H1 (cell line): ENCODE results near the gene SKIDA1. TPM values are rescaled to one million over a fixed set of nuclear protein-coding genes. Genes with fewer than 3 reads are reported as not detected.
A peak's percentile ranks its signal among the peaks of the same experiment; 100 is the strongest.

Source experiments
- CTCF ChIA-PET: fragments of 300-600 bp; sonication (Branson Sonifier 250); formaldehyde crosslinking; loops from one replicate; lab custom pipeline; 2021; ENCODE audit not compliant: partially characterized antibody; lab: Charles Lee
- POLR2A ChIA-PET: fragments of 300-600 bp; sonication (Branson Sonifier 250); formaldehyde crosslinking; loops from one replicate; lab custom pipeline; 2021; ENCODE audit warnings: inconsistent platforms; ENCODE audit not compliant: partially characterized antibody; lab: Charles Lee
- DNase-seq, 2 experiments: peaks; one replicate each; pipeline versions ENCODE4 v3.0.0 to v3.0.0-alpha.2; 2010 to 2022; ENCODE audit warnings: low spot score in 2 of 2, low read depth in 1 of 2, mixed read lengths in 1 of 2
- FAIRE-seq: peaks from 2 replicates; lab custom pipeline; 2011; peaks lifted over from hg19 to GRCh38; lab: Jason Lieb, UNC
- H2AFZ ChIP-seq: 2 replicates; pipeline ENCODE4 v1.8.1; 2012; ENCODE audit warnings: low read length, inconsistent platforms
- H2AK5ac ChIP-seq: 2 replicates; pipeline ENCODE4 v1.6.1; 2013; ENCODE audit warnings: low read depth, low read length
- H2BK120ac ChIP-seq: replicated peaks from 2 replicates; pipeline ENCODE3; 2013; ENCODE audit warnings: low read depth, low read length, inconsistent platforms
- H2BK12ac ChIP-seq: 2 replicates; pipeline ENCODE4 v1.6.1; 2013; ENCODE audit warnings: low read depth, low read length
- H2BK15ac ChIP-seq: 2 replicates; pipeline ENCODE4 v1.6.1; 2013; ENCODE audit warnings: low read length
- H2BK20ac ChIP-seq: 2 replicates; pipeline ENCODE4 v1.6.1; 2013; ENCODE audit warnings: low read length
- H2BK5ac ChIP-seq: 2 replicates; pipeline ENCODE4 v1.6.1; 2013; ENCODE audit warnings: low read depth, low read length
- H3K14ac ChIP-seq: 2 replicates; pipeline ENCODE4 v1.6.1; 2013; ENCODE audit warnings: inconsistent platforms; ENCODE audit not compliant: insufficient read length
- H3K18ac ChIP-seq: 2 replicates; pipeline ENCODE4 v1.6.1; 2013; ENCODE audit warnings: low read length; ENCODE audit errors: extremely low read depth
- H3K23ac ChIP-seq: 2 replicates; pipeline ENCODE4 v1.6.1; 2013; ENCODE audit warnings: inconsistent platforms; ENCODE audit not compliant: insufficient read length
- H3K23me2 ChIP-seq: 2 replicates; pipeline ENCODE4 v1.6.1; 2013; ENCODE audit warnings: low read depth, low read length
- H3K27ac ChIP-seq: 2 replicates; pipeline ENCODE4 v1.6.1; 2011; ENCODE audit warnings: low read depth, low read length, inconsistent platforms
- H3K27me3 ChIP-seq, 4 experiments: replicated peaks in 1 of 4; 1 replicate in 1 of 4; 2 replicates in 3 of 4; pipeline versions ENCODE4 v1.6.1 to v1.8.1; 2011 to 2013; ENCODE audit warnings: low read length in 3 of 4, mild to moderate bottlenecking in 3 of 4, inconsistent platforms in 2 of 4, mixed read lengths in 2 of 4, moderate library complexity in 1 of 4; ENCODE audit not compliant: control insufficient read depth in 3 of 4, insufficient read depth in 3 of 4; ENCODE audit errors: extremely low read depth in 1 of 4
- H3K36me3 ChIP-seq, 4 experiments: 2 replicates each; pipeline versions ENCODE4 v1.6.1 to v1.8.1; 2011 to 2013; ENCODE audit warnings: mild to moderate bottlenecking in 4 of 4, low read length in 3 of 4, moderate library complexity in 2 of 4, control low read depth in 1 of 4, inconsistent platforms in 1 of 4; ENCODE audit not compliant: insufficient read depth in 4 of 4, control insufficient read depth in 2 of 4
- H3K4ac ChIP-seq: replicated peaks from 2 replicates; pipeline ENCODE3; 2013; ENCODE audit warnings: low read length, low read depth, mixed read lengths, inconsistent platforms; ENCODE audit not compliant: insufficient read length
- H3K4me1 ChIP-seq, 4 experiments: replicated peaks in 1 of 4; 1 replicate in 1 of 4; 2 replicates in 3 of 4; pipeline versions ENCODE4 v1.6.1 to v1.8.1; 2011 to 2013; ENCODE audit warnings: low read length in 3 of 4, inconsistent platforms in 2 of 4, mixed read lengths in 1 of 4; ENCODE audit not compliant: insufficient read depth in 4 of 4, control insufficient read depth in 3 of 4
- H3K4me2 ChIP-seq, 2 experiments: 2 replicates each; pipeline versions ENCODE4 v1.6.1 to v1.8.1; 2011 to 2013; ENCODE audit warnings: low read depth in 2 of 2, low read length in 2 of 2, control low read depth in 1 of 2, inconsistent platforms in 1 of 2, mild to moderate bottlenecking in 1 of 2; ENCODE audit not compliant: insufficient read depth in 1 of 2
- H3K4me3 ChIP-seq, 4 experiments: fragments of 200-600, 300-600 bp in 1 of 4; sonication (generic), shearing (Covaris generic), sonication (Bioruptor Twin) in 1 of 4; 2 replicates each; pipeline versions ENCODE4 v1.5.1 to v1.8.1; 2011 to 2016; ENCODE audit warnings: low read length in 4 of 4, low read depth in 3 of 4, control low read depth in 2 of 4, inconsistent platforms in 2 of 4, mild to moderate bottlenecking in 2 of 4, mixed read lengths in 1 of 4, moderate library complexity in 1 of 4; ENCODE audit not compliant: insufficient read depth in 2 of 4; ENCODE audit errors: extremely low read depth in 1 of 4
- H3K56ac ChIP-seq: replicated peaks from 2 replicates; pipeline ENCODE3; 2013; ENCODE audit warnings: low read depth, mild to moderate bottlenecking, mixed read lengths, low read length, inconsistent platforms; ENCODE audit not compliant: insufficient read length
- H3K79me1 ChIP-seq: 2 replicates; pipeline ENCODE4 v1.6.1; 2013; ENCODE audit warnings: low read depth, low read length, control low read depth
- H3K79me2 ChIP-seq, 2 experiments: 2 replicates each; pipeline versions ENCODE4 v1.6.1 to v1.8.1; 2012 to 2013; ENCODE audit warnings: low read length in 2 of 2, mild to moderate bottlenecking in 2 of 2, inconsistent platforms in 1 of 2; ENCODE audit not compliant: insufficient read depth in 2 of 2, control insufficient read depth in 1 of 2
- H3K9ac ChIP-seq, 4 experiments: replicated peaks in 1 of 4; 1 replicate in 1 of 4; 2 replicates in 3 of 4; pipeline versions ENCODE4 v1.6.1 to v1.8.1; 2011 to 2013; ENCODE audit warnings: low read depth in 3 of 4, low read length in 3 of 4, control low read depth in 2 of 4, mild to moderate bottlenecking in 2 of 4, moderate library complexity in 2 of 4, inconsistent platforms in 1 of 4; ENCODE audit errors: extremely low read depth in 1 of 4
- H3K9me3 ChIP-seq, 2 experiments: 2 replicates each; pipeline versions ENCODE4 v1.6.1 to v1.8.1; 2012 to 2013; ENCODE audit warnings: mild to moderate bottlenecking in 2 of 2, moderate library complexity in 2 of 2, control low read depth in 1 of 2, inconsistent platforms in 1 of 2, low read depth in 1 of 2, low read length in 1 of 2, mixed read lengths in 1 of 2; ENCODE audit not compliant: insufficient read depth in 2 of 2
- H4K20me1 ChIP-seq, 2 experiments: replicated peaks in 1 of 2; 2 replicates each; pipeline versions ENCODE3 to v1.8.1; 2011 to 2013; ENCODE audit warnings: inconsistent platforms in 2 of 2, low read length in 2 of 2, mild to moderate bottlenecking in 1 of 2; ENCODE audit not compliant: insufficient read depth in 2 of 2, control insufficient read depth in 1 of 2
- H4K5ac ChIP-seq: 2 replicates; pipeline ENCODE4 v1.6.1; 2013; ENCODE audit warnings: low read length, low read depth, mixed read lengths, inconsistent platforms; ENCODE audit not compliant: insufficient read length
- H4K8ac ChIP-seq: 2 replicates; pipeline ENCODE4 v1.8.0; 2013; ENCODE audit warnings: mild to moderate bottlenecking, moderate library complexity, low read length, inconsistent platforms; ENCODE audit not compliant: insufficient read depth; ENCODE audit errors: extremely low read depth
- H4K91ac ChIP-seq: replicated peaks from 2 replicates; pipeline ENCODE3; 2013; ENCODE audit warnings: low read length, mixed read lengths, inconsistent platforms; ENCODE audit not compliant: insufficient read length
- BACH1 ChIP-seq: IDR thresholded peaks from 2 replicates; pipeline ENCODE4 v1.6.1; 2012; ENCODE audit warnings: low read length, improper control_type of control experiment
- EGR1 ChIP-seq: IDR thresholded peaks from 2 replicates; pipeline ENCODE4 v1.6.1; 2011; ENCODE audit warnings: low read depth, low read length, borderline replicate concordance
- EZH2 ChIP-seq: fragments of 200-600 bp; sonication (generic); IDR thresholded peaks from 2 replicates; pipeline ENCODE4 v1.7.1; 2012; ENCODE audit warnings: low read depth, mild to moderate bottlenecking, moderate library complexity, low read length, inconsistent platforms; ENCODE audit not compliant: severe bottlenecking
- HDAC6 ChIP-seq: IDR thresholded peaks from one replicate; pipeline ENCODE4 v1.7.1; 2012; ENCODE audit warnings: low read depth, mild to moderate bottlenecking, inconsistent platforms, low read length, moderate library complexity
- KDM1A ChIP-seq: fragments of 200-600, 300-600 bp; sonication (generic); IDR thresholded peaks from 2 replicates; pipeline ENCODE4 v1.7.1; 2016; ENCODE audit warnings: mild to moderate bottlenecking, low read length, borderline replicate concordance
- POLR2A ChIP-seq, 2 experiments: IDR thresholded peaks; 1 replicate in 1 of 2; 2 replicates in 1 of 2; pipeline ENCODE4 v1.6.1; 2011; ENCODE audit warnings: low read depth in 2 of 2, low read length in 2 of 2, mild to moderate bottlenecking in 2 of 2; ENCODE audit errors: control extremely low read depth in 1 of 2
- RNF2 ChIP-seq: fragments of 200-900, 300-1000 bp; sonication (generic); IDR thresholded peaks from 2 replicates; pipeline ENCODE4 v1.7.1; 2016; ENCODE audit warnings: borderline replicate concordance, low read depth, mild to moderate bottlenecking, antibody characterized with exemption, low read length; ENCODE audit not compliant: poor library complexity, severe bottlenecking; ENCODE audit errors: missing control alignments
- RXRA ChIP-seq: IDR thresholded peaks from 2 replicates; pipeline ENCODE4 v1.6.1; 2011; ENCODE audit warnings: low read depth, mild to moderate bottlenecking, low read length, moderate library complexity; ENCODE audit not compliant: insufficient read depth
- SIRT6 ChIP-seq: IDR thresholded peaks from one replicate; pipeline ENCODE4 v1.7.1; 2012; ENCODE audit warnings: low read length, inconsistent platforms
- SIX5 ChIP-seq: IDR thresholded peaks from 2 replicates; pipeline ENCODE4 v1.6.1; 2011; ENCODE audit warnings: mild to moderate bottlenecking, low read depth, low read length
- YY1 ChIP-seq: IDR thresholded peaks from 2 replicates; pipeline ENCODE4 v1.6.1; 2011; ENCODE audit warnings: low read depth, mild to moderate bottlenecking, low read length
- WGBS, 2 experiments: shearing (Covaris generic) in 1 of 2; methylation state at CpG; one replicate each; pipeline versions ENCODE4 v1.1.6 to v1.1.7; 2013 to 2015; ENCODE audit warnings: low lambda C conversion rate in 2 of 2, mixed read lengths in 2 of 2, inconsistent platforms in 1 of 2, low coverage in 1 of 2, missing lambda C conversion rate in 1 of 2; ENCODE audit not compliant: insufficient replicate concordance in 2 of 2, insufficient coverage in 1 of 2, insufficient read length in 1 of 2; ENCODE audit errors: extremely low coverage in 1 of 2, missing lambda C conversion rate in 1 of 2; 5-methylcytosine and 5-hydroxymethylcytosine counted together
- polyA plus RNA-seq, 7 experiments: library from polyadenylated mRNA; depleted of rRNA in 3 of 7; stranded (reverse) in 5 of 7; unstranded in 2 of 7; fragments of >200 nt in 5 of 7; fragments of 200-250 nt in 2 of 7; gene quantifications; 1 replicate in 5 of 7; 2 replicates in 1 of 7; 4 replicates in 1 of 7; pipeline versions ENCODE4 v1.2.1 to v1.2.3, GENCODE V29; 2011 to 2013; ENCODE audit warnings: missing spikeins in 2 of 7, mixed read lengths in 2 of 7
- total RNA-seq: library from RNA; stranded (reverse); fragmentation: NEBNext Ultra II Directional; extraction: Animal tissue kit (Norgen Biotek cat#: 25700); gene quantifications from 2 replicates; pipeline ENCODE4 v1.2.1, GENCODE V29; 2021

The SKIDA1 gene
- total and polyA plus RNA-seq, 2 of the 8 experiments (the other 6 are each of a cell fraction or from before 2014, with no cell fraction given), result 1.5 to 8.0 TPM

DNA sequence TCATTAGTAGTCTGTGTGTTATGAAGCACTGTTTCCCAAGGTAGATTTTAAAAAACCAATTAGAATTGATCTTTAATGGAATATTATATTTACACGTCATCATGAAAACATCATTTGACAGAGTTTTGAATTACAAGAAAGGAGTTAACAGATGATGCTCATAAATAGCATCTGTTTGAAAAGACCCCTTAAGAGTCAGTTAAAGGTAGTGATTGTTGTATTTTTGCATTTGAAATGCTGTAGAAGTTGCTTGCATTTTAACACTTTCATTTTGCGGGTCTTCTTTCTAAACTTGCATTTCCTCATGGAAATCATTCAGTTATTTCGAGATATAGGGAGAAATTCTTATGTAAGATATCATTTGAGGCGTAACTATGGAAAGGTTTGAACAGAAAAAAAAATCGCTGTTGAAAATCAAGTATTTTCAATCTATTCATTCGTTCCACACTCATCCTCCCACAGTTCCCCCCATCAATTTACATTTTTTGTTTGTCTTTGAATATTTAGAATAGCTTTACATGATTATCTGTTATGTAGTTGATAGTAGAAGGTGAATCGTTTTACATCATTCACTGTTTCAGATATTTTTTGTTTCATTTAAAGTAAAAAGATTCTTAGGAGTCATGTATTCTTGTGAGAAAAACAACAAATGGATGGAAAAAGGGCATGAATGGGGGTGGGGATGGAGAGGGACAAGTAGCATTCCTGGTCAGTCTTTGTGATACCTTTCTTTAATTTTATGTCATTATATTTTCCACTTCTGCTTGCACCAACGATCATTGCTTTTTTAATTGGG, 3.0 kb upstream of the SKIDA1 start:
- peaks cover 0 to 41% of the 10 kb centered on the region in 2 experiments; a peak in 2 of 4 replicates for H3K79me2 ChIP-seq
- H2AFZ ChIP-seq, result no peak overlapping the region
- TF ChIP-seq RXRA (no peak), BACH1 (no peak), KDM1A (no peak), SIX5 (0 out of 2 replicates have a peak, but pooled peaks have one; percentile 0), YY1 (no peak), EZH2 (no peak), POLR2A (IDR thresholded peaks at IDR 0.05; ENCODE audit: control extremely low read depth in 1 of 2, low read depth in 2 of 2, low read length in 2 of 2) (0 out of 3 replicates have a peak, but pooled peaks of 1 of the 2 experiments have one; percentile 38), HDAC6 (no peak), RNF2 (no peak), EGR1 (no peak), SIRT6 (no peak)

More for the DNA sequence above, 3.0 kb upstream of the SKIDA1 start:
- no peak overlapping the region for H2BK120ac ChIP-seq
- H4K5ac ChIP-seq, result peak overlapping the region; percentile 87
- H2BK20ac ChIP-seq, result no peak overlapping the region
- peaks cover 3 to 22% (median 7%) of the 10 kb centered on the region in 4 experiments; a peak in 6 of 7 replicates for H3K4me1 ChIP-seq
- H3K36me3 ChIP-seq, result no peaks in the 10 kb centered on the region
- ChIA-PET CTCF (interaction anchor here (0.7 to 1.4 kb wide), 3 partner anchors 19 to 250 kb away, joined by 3 read pairs; no protein-coding TSS in a partner anchor), POLR2A (interaction anchor here (0.8 to 17.3 kb wide), 5 partner anchors 9 to 223 kb away, joined by 4 to 352 read pairs (median 7); no protein-coding TSS in a partner anchor)
- no peaks in the 10 kb centered on the region for H3K79me1 ChIP-seq
- no peak overlapping the region for H4K8ac ChIP-seq
- H2BK5ac ChIP-seq, result 0 out of 2 replicates have a peak overlapping the region, but pooled peaks have one; percentile 71
- peak overlapping the region; percentile 92 to 97 for H3K4me2 ChIP-seq
- 1% methylated on average over 8 of the region's 8 CpGs; no CpG with 5 or more reads in 1 of the 2 experiments for WGBS, 2 experiments
- no peak overlapping the region for H3K56ac ChIP-seq
- no peak overlapping the region for H2BK15ac ChIP-seq
- no peaks in the 10 kb centered on the region for H3K27me3 ChIP-seq
- no peaks in the 10 kb centered on the region for H3K9me3 ChIP-seq
- peaks cover 11% of the 10 kb centered on the region; the same call in 1 of the 2 replicates for H3K23me2 ChIP-seq
- H3K18ac ChIP-seq, result no peak overlapping the region; the same call in 1 of the 2 replicates
- H3K4ac ChIP-seq, result no peak overlapping the region
- H3K14ac ChIP-seq, result no peak overlapping the region
- peak overlapping the region; percentile 10 to 79 (median 71) for H3K4me3 ChIP-seq
- no peaks in the 10 kb centered on the region for H4K20me1 ChIP-seq
- no peak for DNase-seq
- FAIRE-seq, result peak; percentile 82
- H4K91ac ChIP-seq, result peak overlapping the region; percentile 61
- no peak overlapping the region for H2BK12ac ChIP-seq
- H3K9ac ChIP-seq, result peak overlapping the region in 2 of 4 experiments; percentile 12 to 81; a peak in 3 of 7 replicates
- H2AK5ac ChIP-seq, result no peak overlapping the region
- peak overlapping the region; percentile 93 for H3K27ac ChIP-seq
- H3K23ac ChIP-seq, result no peak overlapping the region
